Measurements from ENCODE around the gene TMPRSS6. TPM values are rescaled to one million over a fixed set of nuclear protein-coding genes. Genes with fewer than 3 reads are reported as not detected.

The TMPRSS6 gene
- total RNA-seq, 2 experiments from 2014 or later, result 1.8 to 2.2 TPM

GRCh38 chr22:37147186-37147990, 37.9 kb upstream of the TMPRSS6 start:
- POLR2A ChIA-PET, result interaction anchor here (0.6 to 9.3 kb wide), 12 partner anchors 7 to 98 kb away, joined by 3 to 200 read pairs (median 6); partner anchors contain the start of genes KCTD17 and RAC2
- Mint-ChIP-seq H3K4me3 (peak overlapping the region; percentile 95), H3K27me3 (no peaks in the 10 kb centered on the region), H3K9me3 (peaks cover 2% of the 10 kb centered on the region), H3K27ac (peak overlapping the region; percentile 95), H3K4me1 (peaks cover 56% of the 10 kb centered on the region), H3K36me3 (peaks cover 61% of the 10 kb centered on the region)
- no peak for DNase-seq
- no peak for ATAC-seq (ENCODE audit: low read depth)

- POLR2A ChIA-PET, result interaction anchor here (1.2 to 9.3 kb wide), 8 partner anchors 12 to 97 kb away, joined by 3 to 200 read pairs (median 26); partner anchors contain the start of genes KCTD17 and RAC2
- DNase-seq, result no peak
- Mint-ChIP-seq H3K27ac (peak overlapping the region; percentile 77), H3K4me1 (peaks cover 56% of the 10 kb centered on the region), H3K36me3 (peaks cover 60% of the 10 kb centered on the region), H3K9me3 (peaks cover 2% of the 10 kb centered on the region), H3K27me3 (no peaks in the 10 kb centered on the region), H3K4me3 (peak overlapping the region; percentile 95)
- no peak for ATAC-seq (ENCODE audit: low read depth)
These were observed 37.1 kb upstream of the TMPRSS6 start for GRCh38 chr22:37146507-37147180.

DNA sequence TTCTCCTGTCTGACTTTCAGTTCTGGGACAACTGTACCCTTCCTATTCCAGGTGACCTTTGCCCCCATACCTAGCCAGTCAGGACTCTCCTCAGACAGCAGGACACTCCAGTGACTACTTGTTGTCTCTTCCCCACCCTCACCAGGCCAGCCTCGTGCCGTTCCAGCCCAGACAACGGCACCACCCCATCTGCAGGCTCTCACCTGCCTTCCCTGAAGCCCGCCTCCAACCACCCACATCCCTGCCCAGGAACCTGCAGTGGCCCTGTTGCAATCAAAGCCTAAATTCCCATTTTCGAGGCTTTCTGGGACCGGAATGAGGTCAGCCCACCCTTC, 36.5 kb upstream of the TMPRSS6 start:
- Mint-ChIP-seq H3K4me3 (peak overlapping the region; percentile 95), H3K4me1 (peaks cover 52% of the 10 kb centered on the region), H3K9me3 (no peaks in the 10 kb centered on the region), H3K27me3 (no peaks in the 10 kb centered on the region), H3K27ac (peak overlapping the region; percentile 77), H3K36me3 (peaks cover 55% of the 10 kb centered on the region)
- DNase-seq, result no peak
- POLR2A ChIA-PET, result interaction anchor here (0.9 to 9.3 kb wide), 6 partner anchors 18 to 98 kb away, joined by 4 to 200 read pairs (median 32); partner anchors contain the start of gene RAC2
- ATAC-seq (ENCODE audit: low read depth), result no peak

- Mint-ChIP-seq H3K27ac (peak overlapping the region; percentile 77), H3K9me3 (no peaks in the 10 kb centered on the region), H3K27me3 (no peaks in the 10 kb centered on the region), H3K36me3 (peaks cover 53% of the 10 kb centered on the region), H3K4me3 (peak overlapping the region; percentile 95), H3K4me1 (peaks cover 49% of the 10 kb centered on the region)
- DNase-seq (no peak), ATAC-seq (ENCODE audit: low read depth) (no peak)
- POLR2A ChIA-PET, result interaction anchor here (0.9 to 9.3 kb wide), 6 partner anchors 19 to 66 kb away, joined by 4 to 200 read pairs (median 5); no protein-coding TSS in a partner anchor
These were observed 35.9 kb upstream of the TMPRSS6 start for GRCh38 chr22:37145180-37146050.

- Mint-ChIP-seq H3K4me1 (peaks cover 47% of the 10 kb centered on the region), H3K4me3 (no peak overlapping the region), H3K9me3 (no peaks in the 10 kb centered on the region), H3K36me3 (peaks cover 48% of the 10 kb centered on the region), H3K27me3 (no peaks in the 10 kb centered on the region), H3K27ac (no peak overlapping the region)
- DNase-seq, result no peak
- ATAC-seq (ENCODE audit: low read depth), result no peak
- POLR2A ChIA-PET, result interaction anchor here (1.3 to 9.3 kb wide), 5 partner anchors 11 to 64 kb away, joined by 3 to 200 read pairs (median 5); no protein-coding TSS in a partner anchor
These were observed 34.7 kb upstream of the TMPRSS6 start for GRCh38 chr22:37144180-37144554.

DNA sequence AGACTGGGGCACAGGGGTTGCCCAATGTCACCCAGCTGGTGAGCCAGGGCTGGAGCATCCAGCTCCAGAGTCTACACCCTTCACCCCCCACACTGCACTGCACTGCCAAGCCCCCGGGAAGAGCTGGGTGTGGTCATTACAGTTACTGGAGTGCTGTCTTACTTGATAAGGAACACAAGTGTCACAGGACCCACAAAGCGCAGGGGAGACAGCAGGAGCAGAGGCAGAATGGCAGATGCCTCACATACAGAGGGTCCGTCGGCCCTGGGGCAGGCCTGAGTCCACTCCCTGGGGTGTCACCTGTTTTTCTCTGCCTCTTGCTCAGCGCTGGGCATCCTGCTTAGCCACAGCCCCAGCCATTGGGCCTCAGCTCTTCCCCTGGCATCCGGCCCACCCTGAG, 32.5 kb upstream of the TMPRSS6 start:
- Mint-ChIP-seq H3K36me3 (peaks cover 53% of the 10 kb centered on the region), H3K4me3 (no peak overlapping the region), H3K4me1 (peaks cover 48% of the 10 kb centered on the region), H3K27ac (no peak overlapping the region), H3K27me3 (no peaks in the 10 kb centered on the region), H3K9me3 (no peaks in the 10 kb centered on the region)
- no peak for DNase-seq
- POLR2A ChIA-PET, result interaction anchor here (1.0 to 3.5 kb wide), 9 partner anchors 7 to 62 kb away, joined by 3 to 19 read pairs (median 4); partner anchors contain the start of gene IL2RB
- no peak for ATAC-seq (ENCODE audit: low read depth)

- H3K27ac Mint-ChIP-seq, result no peak overlapping the region
- no peak overlapping the region for H3K4me3 Mint-ChIP-seq
- ATAC-seq (ENCODE audit: low read depth), result no peak
- POLR2A ChIA-PET, result interaction anchor here (0.6 to 3.5 kb wide), 10 partner anchors 7 to 100 kb away, joined by 3 to 19 read pairs (median 4); partner anchors contain the start of gene IL2RB
- peaks cover 44% of the 10 kb centered on the region for H3K4me1 Mint-ChIP-seq
- H3K27me3 Mint-ChIP-seq, result no peaks in the 10 kb centered on the region
- H3K36me3 Mint-ChIP-seq, result peaks cover 56% of the 10 kb centered on the region
- DNase-seq, result no peak
- no peaks in the 10 kb centered on the region for H3K9me3 Mint-ChIP-seq
These were observed 32.0 kb upstream of the TMPRSS6 start for GRCh38 chr22:37141476-37141875.

GRCh38 chr22:37140686-37141323, 31.3 kb upstream of the TMPRSS6 start:
- Mint-ChIP-seq H3K4me3 (no peak overlapping the region), H3K27ac (peak overlapping the region; percentile 61), H3K9me3 (no peaks in the 10 kb centered on the region), H3K36me3 (peaks cover 52% of the 10 kb centered on the region), H3K4me1 (peaks cover 37% of the 10 kb centered on the region), H3K27me3 (no peaks in the 10 kb centered on the region)
- no peak for ATAC-seq (ENCODE audit: low read depth)
- POLR2A ChIA-PET, result interaction anchor here (0.5 to 3.5 kb wide), 9 partner anchors 8 to 107 kb away, joined by 3 to 19 read pairs (median 3); partner anchors contain the start of gene IL2RB
- no peak for DNase-seq

DNA sequence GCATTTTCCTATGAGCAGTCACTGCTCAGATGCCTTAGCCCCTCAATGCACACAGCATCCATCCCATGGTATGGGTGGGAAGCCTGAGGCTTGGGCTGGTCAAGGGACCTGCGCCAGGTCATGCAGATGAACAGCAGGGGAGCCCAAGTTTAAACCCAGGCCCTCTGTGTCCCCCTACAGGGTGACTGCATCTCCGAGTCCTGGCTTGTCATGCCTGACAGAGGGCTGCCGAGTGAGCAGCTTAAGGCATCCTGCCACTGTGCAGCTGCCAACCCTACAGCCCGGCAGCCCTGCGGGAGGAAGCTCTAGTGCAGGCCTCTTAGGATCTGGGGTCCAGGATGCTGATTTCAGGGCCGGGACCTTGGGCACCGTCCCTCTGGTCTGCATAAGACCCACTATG, 30.2 kb upstream of the TMPRSS6 start:
- Mint-ChIP-seq H3K9me3 (no peaks in the 10 kb centered on the region), H3K4me3 (no peak overlapping the region), H3K27me3 (no peaks in the 10 kb centered on the region), H3K4me1 (peaks cover 31% of the 10 kb centered on the region), H3K27ac (no peak overlapping the region), H3K36me3 (peaks cover 50% of the 10 kb centered on the region)
- ATAC-seq (ENCODE audit: low read depth) (no peak), DNase-seq (no peak)
- POLR2A ChIA-PET, result interaction anchor here (0.6 to 3.5 kb wide), 6 partner anchors 9 to 88 kb away, joined by 3 to 19 read pairs (median 4); partner anchors contain the start of genes IL2RB and KCTD17

DNA sequence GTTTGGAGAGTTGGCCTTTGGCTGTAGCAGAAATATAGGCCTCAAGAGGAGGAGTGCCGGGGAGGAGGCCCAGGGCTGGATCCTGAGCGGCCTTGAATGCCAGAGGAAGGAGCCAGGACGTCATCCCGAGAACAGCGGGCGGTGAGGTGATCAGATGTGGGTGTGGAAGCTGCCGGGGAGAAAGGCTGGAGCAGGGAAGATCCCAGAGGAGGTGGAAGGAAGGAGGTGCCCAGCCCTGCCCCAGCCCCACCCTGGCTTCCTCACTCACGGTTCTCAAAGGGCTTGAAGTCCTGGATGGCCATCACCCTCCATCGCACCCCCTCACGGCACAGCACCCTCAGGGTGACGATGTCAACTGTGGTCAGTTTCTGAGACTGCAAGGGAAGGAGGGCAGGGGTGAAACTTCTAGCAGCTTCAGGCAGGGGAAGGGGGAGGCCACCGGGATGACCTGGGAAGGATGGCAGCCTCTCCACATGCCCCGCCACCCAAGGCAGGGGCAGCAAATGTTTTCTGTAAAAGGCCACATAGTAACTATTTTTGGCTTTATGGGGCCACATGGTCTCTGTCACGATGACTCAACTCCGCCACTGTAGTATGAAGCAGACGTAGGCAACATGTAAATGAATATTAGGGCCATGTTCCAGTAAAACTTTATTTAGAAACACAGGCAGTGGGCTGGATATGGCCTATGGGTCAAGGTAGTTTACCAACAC, 29.5 kb upstream of the TMPRSS6 start:
- no peaks in the 10 kb centered on the region for H3K27me3 Mint-ChIP-seq
- no peak for ATAC-seq (ENCODE audit: low read depth)
- H3K27ac Mint-ChIP-seq, result peak overlapping the region; percentile 32
- H3K4me1 Mint-ChIP-seq, result peaks cover 31% of the 10 kb centered on the region
- no peak for DNase-seq
- H3K4me3 Mint-ChIP-seq, result no peak overlapping the region
- H3K36me3 Mint-ChIP-seq, result peaks cover 49% of the 10 kb centered on the region
- POLR2A ChIA-PET, result interaction anchor here (0.6 to 3.5 kb wide), 4 partner anchors 10 to 88 kb away, joined by 3 to 19 read pairs (median 6); partner anchors contain the start of genes IL2RB and KCTD17
- no peaks in the 10 kb centered on the region for H3K9me3 Mint-ChIP-seq

GRCh38 chr22:37137903-37138665, 28.6 kb upstream of the TMPRSS6 start:
- Mint-ChIP-seq H3K27me3 (no peaks in the 10 kb centered on the region), H3K27ac (peak overlapping the region; percentile 32), H3K4me1 (peaks cover 29% of the 10 kb centered on the region), H3K4me3 (no peak overlapping the region), H3K36me3 (peaks cover 50% of the 10 kb centered on the region), H3K9me3 (no peaks in the 10 kb centered on the region)
- POLR2A ChIA-PET, result interaction anchor here (1.0 to 1.6 kb wide), 3 partner anchors 10 to 25 kb away, joined by 3 to 5 read pairs (median 3); partner anchors contain the start of gene IL2RB
- ATAC-seq (ENCODE audit: low read depth) (no peak), DNase-seq (no peak)

Measured in activated naive CD8-positive, alpha-beta T cell treated with anti-CD3 and anti-CD28 coated beads, Interleukin-2, amount 10 ng/mL, durations not matched to agents 7 days and 5 days (primary cell).